K562 (cell line): Measurements from ENCODE around the gene CORIN. TPM values are rescaled to one million over a fixed set of nuclear protein-coding genes. Genes with fewer than 3 reads are reported as not detected.
"Not testable (repeated sequence)": the region's sequence is repeated elsewhere in the genome, so short reads cannot be mapped to it uniquely, and the experiment has no call there.

Source experiments
- ATAC-seq: fragments of 200-7000 bp; cut with Tn5 transposase; 3 replicates; pipeline ENCODE4 v1.9.1; 2020; ENCODE audit warnings: moderate library complexity
- BruUV-seq: library from RNA; stranded (reverse); fragments of 400-500 nt; replicated peaks from 2 replicates; lab custom pipeline; 2021; lab: Mats Ljungman, UMichigan
- CTCF ChIA-PET: fragments of 300-600 bp; formaldehyde crosslinking; extraction: SDS; loops from one replicate; lab custom pipeline; 2021; ENCODE audit warnings: low intra/inter-chr PET ratio; lab: Yijun Ruan, JAX
- POLR2A ChIA-PET: fragments of 300-600, 350-650 bp; sonication (Branson Sonifier 250); formaldehyde crosslinking; extraction: SDS; loops from one replicate; lab custom pipeline; 2021; ENCODE audit warnings: antibody characterized with exemption, inconsistent platforms; lab: Yijun Ruan, JAX
- DNase-seq, 4 experiments: peaks; one replicate each; pipeline versions ENCODE4 v3.0.0 to v3.0.0-alpha.2; 2011 to 2018; ENCODE audit warnings: low spot score in 3 of 4, mixed read lengths in 3 of 4; ENCODE audit errors: extremely low read depth in 1 of 4
- FAIRE-seq: peaks from 2 replicates; lab custom pipeline; 2011; peaks lifted over from hg19 to GRCh38; lab: Jason Lieb, UNC
- H2AFZ ChIP-seq: 2 replicates; pipeline ENCODE4 v1.6.0; 2011; ENCODE audit warnings: low read depth, low read length, control low read depth, inconsistent platforms
- H3K27ac ChIP-seq: fragments of 200-600 bp; 3 replicates; pipeline ENCODE4 v1.8.0; 2011; ENCODE audit warnings: low read depth, mild to moderate bottlenecking, control low read depth, inconsistent platforms, low read length, moderate library complexity, mixed read lengths; ENCODE audit errors: extremely low read depth
- H3K27me3 ChIP-seq, 2 experiments: fragments of 300-600 bp in 1 of 2; 2 replicates in 1 of 2; 3 replicates in 1 of 2; pipeline versions ENCODE4 v1.6.0 to v1.8.0; 2011; ENCODE audit warnings: inconsistent platforms in 2 of 2, low read length in 2 of 2, mild to moderate bottlenecking in 1 of 2, mixed read lengths in 1 of 2, moderate library complexity in 1 of 2; ENCODE audit not compliant: control insufficient read depth in 2 of 2, insufficient read depth in 2 of 2
- H3K36me3 ChIP-seq: fragments of 300-600 bp; 3 replicates; pipeline ENCODE4 v1.8.0; 2011; ENCODE audit warnings: mild to moderate bottlenecking, low read length, inconsistent platforms; ENCODE audit not compliant: control insufficient read depth, insufficient read depth
- H3K4me1 ChIP-seq, 2 experiments: fragments of 200-600 bp in 1 of 2; replicated peaks in 1 of 2; 2 replicates in 1 of 2; 3 replicates in 1 of 2; pipeline versions ENCODE4 v1.5.1 to v1.8.0; 2011; ENCODE audit warnings: inconsistent platforms in 2 of 2, low read length in 2 of 2, mild to moderate bottlenecking in 1 of 2, mixed read lengths in 1 of 2, moderate library complexity in 1 of 2; ENCODE audit not compliant: control insufficient read depth in 2 of 2, insufficient read depth in 2 of 2
- H3K4me2 ChIP-seq: 2 replicates; pipeline ENCODE4 v1.6.1; 2011; ENCODE audit warnings: low read length, control low read depth, inconsistent platforms, mixed read lengths; ENCODE audit not compliant: insufficient read depth
- H3K4me3 ChIP-seq: fragments of 200-600 bp; sonication (generic), shearing (Covaris generic); 2 replicates; pipeline ENCODE4 v1.5.1; 2016; ENCODE audit warnings: control low read depth, inconsistent platforms
- H3K79me2 ChIP-seq: fragments of 200-600 bp; 3 replicates; pipeline ENCODE4 v1.8.0; 2011; ENCODE audit warnings: low read length, inconsistent platforms; ENCODE audit not compliant: control insufficient read depth, insufficient read depth
- H3K9ac ChIP-seq, 2 experiments: 2 replicates each; pipeline versions ENCODE4 v1.6.0 to v1.6.1; 2011; ENCODE audit warnings: low read depth in 2 of 2, low read length in 2 of 2, control low read depth in 1 of 2, inconsistent platforms in 1 of 2, mild to moderate bottlenecking in 1 of 2, mixed read lengths in 1 of 2; ENCODE audit not compliant: insufficient read depth in 1 of 2
- H3K9me1 ChIP-seq: one replicate; pipeline ENCODE4 v1.6.0; 2011; ENCODE audit warnings: inconsistent platforms, mild to moderate bottlenecking, low read length, moderate library complexity; ENCODE audit not compliant: control insufficient read depth, insufficient read depth
- H3K9me3 ChIP-seq: replicated peaks from 2 replicates; pipeline ENCODE4 v1.5.1; 2011; ENCODE audit warnings: low read depth, low read length, inconsistent platforms; ENCODE audit not compliant: control insufficient read depth, insufficient read depth
- H4K20me1 ChIP-seq: replicated peaks from 2 replicates; pipeline ENCODE4 v1.6.1; 2011; ENCODE audit warnings: low read length, inconsistent platforms, mixed read lengths; ENCODE audit not compliant: control insufficient read depth, insufficient read depth
- CBX8 ChIP-seq: fragments of 200-600 bp; sonication (generic); IDR thresholded peaks from 2 replicates; pipeline ENCODE4 v1.6.1; 2012; ENCODE audit warnings: borderline replicate concordance, mixed run types, low read depth, mild to moderate bottlenecking, moderate library complexity, mixed read lengths, low read length, control low read depth, inconsistent platforms; ENCODE audit not compliant: poor library complexity, severe bottlenecking; ENCODE audit errors: extremely low read depth
- ESRRB ChIP-seq: fragments of 250-450 bp; sonication (Bioruptor Pico); IDR thresholded peaks from 2 replicates; pipeline ENCODE4 v1.5.0; 2020; ENCODE audit warnings: mild to moderate bottlenecking, moderate library complexity, borderline replicate concordance
- ETV5 ChIP-seq: sonication (generic); formaldehyde crosslinking; IDR thresholded peaks from 2 replicates; pipeline ENCODE4 v1.4.0; 2020; ENCODE audit warnings: low read depth, mild to moderate bottlenecking, missing genetic modification reagents
- HMGXB4 ChIP-seq: sonication (generic); formaldehyde crosslinking; IDR thresholded peaks from 2 replicates; pipeline ENCODE4 v1.8.1; 2023; ENCODE audit warnings: mild to moderate bottlenecking, missing genetic modification reagents
- HOMEZ ChIP-seq: fragments of 250-450 bp; sonication (Bioruptor Pico); IDR thresholded peaks from 2 replicates; pipeline ENCODE4 v1.4.0; 2020; ENCODE audit warnings: mild to moderate bottlenecking, moderate library complexity
- SMAD4 ChIP-seq: fragments of 250-450 bp; sonication (Bioruptor Pico); conservative IDR thresholded peaks from 2 replicates; pipeline ENCODE4 v1.8.0; 2021; ENCODE audit warnings: inconsistent platforms, mild to moderate bottlenecking, moderate library complexity
- WGBS: fragments of 100-300 bp; shearing (Covaris generic); methylation state at CpG from one replicate; pipeline ENCODE4 v1.1.6; 2016; ENCODE audit warnings: low coverage, mixed read lengths; ENCODE audit not compliant: insufficient coverage; ENCODE audit errors: missing lambda C conversion rate; 5-methylcytosine and 5-hydroxymethylcytosine counted together
- in situ Hi-C: fragments of 300-500 bp; cut with MboI; formaldehyde crosslinking; loops from 4 replicates; pipeline ENCODE4 v1.15.0; 2018; ENCODE audit warnings: inconsistent platforms, mixed read lengths
- intact Hi-C: fragments of 100-400 bp; cut with micrococcal nuclease; formaldehyde crosslinking; loops from 2 replicates; pipeline ENCODE4 v1.14.2; 2022
- polyA plus RNA-seq, 8 experiments: library from polyadenylated mRNA; depleted of rRNA in 4 of 8; stranded (reverse) in 5 of 8; unstranded in 3 of 8; fragments of >200 nt; fragmentation: Nextera tagmentation in 2 of 8; fragmentation: Illumina TruSeq in 1 of 8; extraction: Ambion mirVana in 2 of 8; extraction: Trizol in 1 of 8; gene quantifications; 2 replicates each; pipeline versions ENCODE4 v1.2.1 to v1.2.3, GENCODE V29; 2011 to 2014; ENCODE audit warnings: inconsistent platforms in 1 of 8, missing spikeins in 1 of 8
- total RNA-seq, 7 experiments: library from RNA; depleted of rRNA in 6 of 7; stranded (reverse); fragments of >200 nt in 6 of 7; fragmentation: Illumina TruSeq in 2 of 7; extraction: Trizol in 2 of 7; gene quantifications; 2 replicates each; pipeline versions ENCODE4 v1.2.1 to v1.2.3, GENCODE V29; 2011 to 2021; ENCODE audit warnings: low replicate concordance in 1 of 7

Gene CORIN
- total and polyA plus RNA-seq, 9 of the 15 experiments (the other 6 are each of a cell fraction or from before 2014, with no cell fraction given), result 0.04 to 0.31 (median 0.08) TPM; not detected in 4

- CTCF ChIA-PET, H3K9ac ChIP-seq, in situ Hi-C loops, H4K20me1 ChIP-seq, FAIRE-seq, H3K9me1 ChIP-seq, H3K9me3 ChIP-seq, H3K4me1 ChIP-seq, H3K79me2 ChIP-seq, DNase-seq, ATAC-seq, H3K4me2 ChIP-seq, intact Hi-C loops, POLR2A ChIA-PET, H3K36me3 ChIP-seq, H3K4me3 ChIP-seq, H3K27ac ChIP-seq, H3K27me3 ChIP-seq, H2AFZ ChIP-seq, BruUV-seq: not testable (repeated sequence)
- WGBS, result 0% methylated on average over 2 of the region's 3 CpGs
Measured at GRCh38 chr4:47555920-47556319, 281.9 kb downstream of the CORIN start.

GRCh38 chr4:47553329-47554125 is 284.3 kb downstream of the CORIN start:
- no peaks in the 10 kb centered on the region for H3K9me3 ChIP-seq
- ATAC-seq (no peak), FAIRE-seq (no peak), DNase-seq (no peak)
- no peaks in the 10 kb centered on the region for H3K9me1 ChIP-seq
- no peaks in the 10 kb centered on the region for H3K4me1 ChIP-seq
- H3K4me2 ChIP-seq, result no peak overlapping the region
- CTCF ChIA-PET, result no interaction called here
- in situ Hi-C loops, result no loop called here
- no peak overlapping the region for H2AFZ ChIP-seq
- peaks cover 3 to 10% of the 10 kb centered on the region in 2 experiments; a peak in 4 of 5 replicates for H3K27me3 ChIP-seq
- no peaks in the 10 kb centered on the region for H3K36me3 ChIP-seq
- no peak overlapping the region for H3K27ac ChIP-seq
- H3K4me3 ChIP-seq, result no peak overlapping the region
- 0% methylated on average over 2 of the region's 2 CpGs for WGBS
- H4K20me1 ChIP-seq, result no peaks in the 10 kb centered on the region
- intact Hi-C loops, result no loop called here
- no TSS peak for BruUV-seq
- POLR2A ChIA-PET, result no interaction called here
- H3K9ac ChIP-seq, result no peak overlapping the region
- no peaks in the 10 kb centered on the region for H3K79me2 ChIP-seq
- no peak for TF ChIP-seq SMAD4 (CRISPR knock-in tag)
- TF ChIP-seq ETV5 (CRISPR knock-in tag), result no peak
- no peak for TF ChIP-seq CBX8
- no peak for TF ChIP-seq HOMEZ (CRISPR knock-in tag)
- no peak for TF ChIP-seq HMGXB4
- no peak for TF ChIP-seq ESRRB
